BJ (cell line): ENCODE results near the gene KRTAP16-1. TPM values are rescaled to one million over a fixed set of nuclear protein-coding genes. Genes with fewer than 3 reads are reported as not detected.

Experiments
- CTCF ChIA-PET: fragments of 350-600 bp; formaldehyde crosslinking; extraction: SDS; loops from one replicate; lab custom pipeline; 2021; ENCODE audit warnings: antibody characterized with exemption, inconsistent platforms; lab: Yijun Ruan, JAX
- POLR2A ChIA-PET: fragments of 300-600 bp; sonication (Branson Sonifier 250); formaldehyde crosslinking; extraction: SDS; loops from one replicate; lab custom pipeline; 2021; ENCODE audit warnings: antibody characterized with exemption; lab: Charles Lee
- DNase-seq: peaks from one replicate; pipeline ENCODE4 v3.0.0-alpha.2; 2011; ENCODE audit warnings: low read depth
- H3K27me3 ChIP-seq: 2 replicates; pipeline ENCODE4 v1.6.0; 2011; ENCODE audit warnings: low read length; ENCODE audit not compliant: control insufficient read depth, insufficient read depth
- H3K36me3 ChIP-seq: 2 replicates; pipeline ENCODE4 v1.5.1; 2011; ENCODE audit warnings: low read length; ENCODE audit not compliant: control insufficient read depth, insufficient read depth
- H3K4me3 ChIP-seq: 2 replicates; pipeline ENCODE4 v1.5.1; 2011; ENCODE audit warnings: low read depth, mild to moderate bottlenecking, control low read depth, low read length
- polyA plus RNA-seq: library from polyadenylated mRNA; depleted of rRNA; stranded (reverse); fragments of >200 nt; gene quantifications from 2 replicates; pipeline ENCODE4 v1.2.3, GENCODE V29; 2011
- TF ChIP-seq, protein P1 (sequence below): IDR thresholded peaks from 2 replicates; pipeline ENCODE4 v1.5.1; 2011; ENCODE audit warnings: low read depth, mild to moderate bottlenecking, control low read depth, inconsistent platforms, low read length, moderate library complexity; ENCODE audit not compliant: insufficient read depth

KRTAP16-1 gene
- polyA plus RNA-seq, 1 experiment = not detected

DNA sequence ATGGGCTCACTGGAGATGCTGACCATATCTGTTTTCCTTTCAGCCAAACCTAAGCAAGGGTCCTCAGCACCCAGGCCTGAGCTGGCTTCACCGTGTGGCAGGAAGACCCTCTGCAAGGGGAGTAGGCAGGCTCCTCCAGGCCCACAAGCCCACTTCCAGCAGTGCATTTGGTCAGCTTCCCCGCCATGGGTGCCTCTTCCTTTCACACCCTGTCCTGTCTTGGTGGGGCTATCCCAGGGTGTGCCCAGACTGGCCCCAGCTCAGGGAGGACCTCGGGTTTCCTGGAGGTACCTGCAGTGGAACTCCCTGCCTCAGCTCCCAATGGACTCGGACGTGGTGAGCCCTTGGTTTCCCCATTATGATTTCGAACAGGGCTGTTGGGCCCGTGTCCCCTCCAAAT is 19.1 kb upstream of the KRTAP16-1 start:
- TF ChIP-seq, protein P1, sequence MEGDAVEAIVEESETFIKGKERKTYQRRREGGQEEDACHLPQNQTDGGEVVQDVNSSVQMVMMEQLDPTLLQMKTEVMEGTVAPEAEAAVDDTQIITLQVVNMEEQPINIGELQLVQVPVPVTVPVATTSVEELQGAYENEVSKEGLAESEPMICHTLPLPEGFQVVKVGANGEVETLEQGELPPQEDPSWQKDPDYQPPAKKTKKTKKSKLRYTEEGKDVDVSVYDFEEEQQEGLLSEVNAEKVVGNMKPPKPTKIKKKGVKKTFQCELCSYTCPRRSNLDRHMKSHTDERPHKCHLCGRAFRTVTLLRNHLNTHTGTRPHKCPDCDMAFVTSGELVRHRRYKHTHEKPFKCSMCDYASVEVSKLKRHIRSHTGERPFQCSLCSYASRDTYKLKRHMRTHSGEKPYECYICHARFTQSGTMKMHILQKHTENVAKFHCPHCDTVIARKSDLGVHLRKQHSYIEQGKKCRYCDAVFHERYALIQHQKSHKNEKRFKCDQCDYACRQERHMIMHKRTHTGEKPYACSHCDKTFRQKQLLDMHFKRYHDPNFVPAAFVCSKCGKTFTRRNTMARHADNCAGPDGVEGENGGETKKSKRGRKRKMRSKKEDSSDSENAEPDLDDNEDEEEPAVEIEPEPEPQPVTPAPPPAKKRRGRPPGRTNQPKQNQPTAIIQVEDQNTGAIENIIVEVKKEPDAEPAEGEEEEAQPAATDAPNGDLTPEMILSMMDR = no peak

DNA sequence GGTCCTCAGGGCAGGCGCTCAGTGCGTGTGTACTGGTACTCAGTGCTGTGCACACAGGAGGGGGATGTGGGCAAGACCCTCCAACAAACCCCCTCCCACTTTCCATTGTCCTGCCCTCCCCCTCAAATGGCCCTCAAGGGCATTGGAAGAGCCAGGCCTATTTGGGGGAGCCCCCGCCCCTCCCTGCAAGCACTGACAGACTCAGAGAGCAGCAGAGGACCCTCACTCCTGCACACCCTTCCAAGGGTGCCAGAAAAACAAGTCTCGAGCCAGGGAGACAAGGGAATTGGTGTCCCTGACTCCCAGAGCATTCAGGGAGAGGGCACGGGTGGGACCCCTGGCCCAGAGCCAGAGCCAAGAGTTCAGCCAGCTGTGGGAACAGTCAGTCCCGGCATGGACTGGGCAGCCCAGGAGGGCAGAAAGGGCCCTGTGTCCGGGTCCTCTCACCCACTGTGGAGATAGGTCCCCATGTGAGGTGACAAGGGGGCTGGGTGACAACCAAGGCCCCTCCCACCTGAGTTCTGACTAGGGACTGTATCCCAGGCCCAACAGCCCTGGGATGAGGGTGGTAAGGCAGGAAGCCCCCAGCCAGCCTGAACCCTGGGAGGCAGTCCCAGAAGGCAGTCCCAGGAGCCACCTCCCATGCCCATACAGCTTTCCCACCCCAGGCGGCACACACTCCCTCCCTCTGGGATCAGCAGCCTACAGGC is 18.5 kb upstream of the KRTAP16-1 start:
- ChIA-PET CTCF (interaction anchor here (1.0 to 3.1 kb wide), 3 partner anchors 21 to 535 kb away, joined by 4 to 15 read pairs (median 10); no protein-coding TSS in a partner anchor), POLR2A (no interaction called here)
- TF ChIP-seq, protein P1 = no peak
- no peak for DNase-seq
- no peaks in the 10 kb centered on the region for H3K27me3 ChIP-seq
- no peaks in the 10 kb centered on the region for H3K36me3 ChIP-seq
- H3K4me3 ChIP-seq = no peak overlapping the region

More for the DNA sequence above, 19.1 kb upstream of the KRTAP16-1 start:
- Histone ChIP-seq H3K36me3 (no peaks in the 10 kb centered on the region), H3K27me3 (no peaks in the 10 kb centered on the region), H3K4me3 (no peak overlapping the region)
- DNase-seq = no peak
- ChIA-PET CTCF (interaction anchor here (0.7 to 4.0 kb wide), 11 partner anchors 11 to 536 kb away, joined by 3 to 20 read pairs (median 4); partner anchors contain the start of gene KRTAP1-1), POLR2A (no interaction called here)

DNA sequence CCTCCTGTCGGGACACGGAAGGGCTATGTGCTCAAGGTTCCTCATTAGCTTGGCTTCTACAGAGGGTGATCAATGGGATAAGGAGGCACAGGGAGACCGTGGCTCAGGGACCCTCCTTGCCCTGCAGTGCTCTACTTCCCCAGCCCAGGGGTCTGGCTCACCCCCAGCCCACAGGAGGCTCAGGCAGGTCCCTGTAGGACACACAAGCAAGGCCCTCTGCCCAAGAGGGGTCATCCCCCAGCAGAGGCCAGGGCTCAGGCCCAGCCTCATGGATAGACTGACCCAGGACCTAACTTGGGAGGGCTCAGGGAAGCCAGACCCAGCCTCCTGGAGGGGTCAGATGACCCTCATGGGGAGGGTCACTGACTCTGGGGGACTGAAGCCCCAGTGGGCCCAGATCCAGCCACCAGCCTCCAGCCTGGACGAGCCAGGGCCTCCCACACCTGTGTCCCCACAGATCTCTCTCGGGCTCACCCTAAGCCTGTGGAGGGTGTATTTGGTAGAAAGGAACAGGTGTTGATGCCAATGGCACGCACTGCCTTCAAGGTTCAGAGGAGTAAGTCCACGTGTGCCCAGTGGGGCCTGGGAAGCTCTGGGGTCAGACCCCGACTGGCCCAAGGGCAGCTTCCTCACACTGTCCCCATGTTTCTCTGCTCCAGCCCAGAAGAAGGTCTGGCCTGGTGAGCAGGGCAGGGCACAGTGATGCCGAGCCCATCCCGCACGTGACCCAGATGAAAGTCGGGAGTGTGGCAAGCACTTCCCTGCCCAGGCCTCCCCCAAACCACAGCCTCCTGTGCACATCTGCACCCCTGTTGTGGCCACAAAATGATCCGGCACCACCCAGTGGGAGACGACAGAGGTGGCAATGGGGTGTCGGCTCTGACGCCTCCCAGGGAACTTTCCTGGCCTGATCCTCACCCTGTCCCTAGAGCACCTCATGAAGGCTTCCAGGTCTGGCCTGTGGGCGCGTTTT is 17.4 kb upstream of the KRTAP16-1 start:
- ChIA-PET CTCF (no interaction called here), POLR2A (no interaction called here)
- Histone ChIP-seq H3K36me3 (no peaks in the 10 kb centered on the region), H3K27me3 (no peaks in the 10 kb centered on the region), H3K4me3 (no peak overlapping the region)
- TF ChIP-seq, protein P1 = no peak
- no peak for DNase-seq

GRCh38 chr17:41325611-41326010 is 16.5 kb upstream of the KRTAP16-1 start:
- Histone ChIP-seq H3K36me3 (no peaks in the 10 kb centered on the region), H3K27me3 (no peaks in the 10 kb centered on the region), H3K4me3 (no peak overlapping the region)
- POLR2A ChIA-PET = no interaction called here
- CTCF ChIA-PET = no interaction called here
- TF ChIP-seq, protein P1 = no peak
- DNase-seq = no peak

- Histone ChIP-seq H3K27me3 (no peaks in the 10 kb centered on the region), H3K36me3 (no peaks in the 10 kb centered on the region), H3K4me3 (no peak overlapping the region)
- POLR2A ChIA-PET = no interaction called here
- TF ChIP-seq, protein P1 = no peak
- DNase-seq = no peak
- CTCF ChIA-PET = no interaction called here
Observed at GRCh38 chr17:41325126-41325525, 16.0 kb upstream of the KRTAP16-1 start.
